Measurements from ENCODE around the gene GLP1R. TPM values are rescaled to one million over a fixed set of nuclear protein-coding genes. Genes with fewer than 3 reads are reported as not detected.

Gene GLP1R
- total RNA-seq, 1 experiment from 2014 or later, result 10.2 TPM

GRCh38 chr6:39016839-39017546, 31.6 kb upstream of the GLP1R start:
- CTCF ChIA-PET, result no interaction called here
- H3K9me3 Mint-ChIP-seq (ENCODE audit: low read depth, unreplicated experiment), result peaks cover 4% of the 10 kb centered on the region
- TF ChIP-seq CTCF (IDR thresholded peaks at IDR 0.05; ENCODE audit: unreplicated experiment), result no peak
- intact Hi-C loops (cut with micrococcal nuclease; ENCODE audit: unreplicated experiment), result no loop called here
- H3K36me3 Mint-ChIP-seq (ENCODE audit: insufficient read depth, unreplicated experiment), result no peaks in the 10 kb centered on the region
- peaks cover 44% of the 10 kb centered on the region for H3K27me3 Mint-ChIP-seq (ENCODE audit: unreplicated experiment)
- BruUV-seq (replicated peaks), result no TSS peak
- no peaks in the 10 kb centered on the region for H3K4me1 Mint-ChIP-seq (ENCODE audit: low read depth, unreplicated experiment)
- H3K27ac Mint-ChIP-seq (ENCODE audit: unreplicated experiment), result no peak overlapping the region
- no peak for DNase-seq
- no peak overlapping the region for H3K4me3 Mint-ChIP-seq (ENCODE audit: low read depth, unreplicated experiment)

- Mint-ChIP-seq H3K27ac (ENCODE audit: unreplicated experiment) (no peak overlapping the region), H3K9me3 (ENCODE audit: low read depth, unreplicated experiment) (peaks cover 4% of the 10 kb centered on the region), H3K36me3 (ENCODE audit: insufficient read depth, unreplicated experiment) (no peaks in the 10 kb centered on the region), H3K4me3 (ENCODE audit: low read depth, unreplicated experiment) (no peak overlapping the region), H3K4me1 (ENCODE audit: low read depth, unreplicated experiment) (no peaks in the 10 kb centered on the region), H3K27me3 (ENCODE audit: unreplicated experiment) (peaks cover 38% of the 10 kb centered on the region)
- no peak for TF ChIP-seq CTCF (IDR thresholded peaks at IDR 0.05; ENCODE audit: unreplicated experiment)
- BruUV-seq (replicated peaks), result no TSS peak
- DNase-seq, result no peak
- CTCF ChIA-PET, result no interaction called here
- intact Hi-C loops (cut with micrococcal nuclease; ENCODE audit: unreplicated experiment), result no loop called here
Observed at GRCh38 chr6:39017547-39017880, 31.1 kb upstream of the GLP1R start.

- no TSS peak for BruUV-seq (replicated peaks)
- Mint-ChIP-seq H3K36me3 (ENCODE audit: insufficient read depth, unreplicated experiment) (no peaks in the 10 kb centered on the region), H3K9me3 (ENCODE audit: low read depth, unreplicated experiment) (peaks cover 4% of the 10 kb centered on the region), H3K27ac (ENCODE audit: unreplicated experiment) (no peak overlapping the region), H3K4me1 (ENCODE audit: low read depth, unreplicated experiment) (no peaks in the 10 kb centered on the region), H3K4me3 (ENCODE audit: low read depth, unreplicated experiment) (no peak overlapping the region), H3K27me3 (ENCODE audit: unreplicated experiment) (peaks cover 33% of the 10 kb centered on the region)
- TF ChIP-seq CTCF (IDR thresholded peaks at IDR 0.05; ENCODE audit: unreplicated experiment), result no peak
- no peak for DNase-seq
- intact Hi-C loops (cut with micrococcal nuclease; ENCODE audit: unreplicated experiment), result no loop called here
- CTCF ChIA-PET, result no interaction called here
Observed at GRCh38 chr6:39018103-39018502, 30.5 kb upstream of the GLP1R start.

GRCh38 chr6:39020136-39020535, 28.4 kb upstream of the GLP1R start:
- no peak overlapping the region for H3K4me3 Mint-ChIP-seq (ENCODE audit: low read depth, unreplicated experiment)
- intact Hi-C loops (cut with micrococcal nuclease; ENCODE audit: unreplicated experiment), result no loop called here
- DNase-seq, result no peak
- no peak overlapping the region for H3K27ac Mint-ChIP-seq (ENCODE audit: unreplicated experiment)
- H3K36me3 Mint-ChIP-seq (ENCODE audit: insufficient read depth, unreplicated experiment), result no peaks in the 10 kb centered on the region
- no peaks in the 10 kb centered on the region for H3K4me1 Mint-ChIP-seq (ENCODE audit: low read depth, unreplicated experiment)
- no TSS peak for BruUV-seq (replicated peaks)
- peaks cover 26% of the 10 kb centered on the region for H3K27me3 Mint-ChIP-seq (ENCODE audit: unreplicated experiment)
- no peak for TF ChIP-seq CTCF (IDR thresholded peaks at IDR 0.05; ENCODE audit: unreplicated experiment)
- CTCF ChIA-PET, result no interaction called here
- peaks cover 4% of the 10 kb centered on the region for H3K9me3 Mint-ChIP-seq (ENCODE audit: low read depth, unreplicated experiment)
